OCI-LY1 (cell line): Measurements from ENCODE around the gene GBA2.

ENCODE experiments used
- H2AFZ ChIP-seq: fragments of 200-600 bp; sonication (generic), shearing (Covaris generic); 2 replicates; pipeline ENCODE4 v1.6.0; 2014; ENCODE audit warnings: antibody characterized with exemption, mild to moderate bottlenecking, low read length
- H3F3A ChIP-seq: fragments of 200-600 bp; sonication (generic), shearing (Covaris generic); 2 replicates; pipeline ENCODE4 v1.6.0; 2014; ENCODE audit warnings: mild to moderate bottlenecking, antibody characterized with exemption, low read length, moderate library complexity; ENCODE audit not compliant: insufficient read depth
- H3K27ac ChIP-seq: fragments of 200-600 bp; sonication (generic); 2 replicates; pipeline ENCODE4 v1.5.1; 2014; ENCODE audit warnings: low read length, mixed run types, mild to moderate bottlenecking, low read depth; ENCODE audit not compliant: poor library complexity, severe bottlenecking
- H3K27me3 ChIP-seq: fragments of 200-600 bp; sonication (generic); 2 replicates; pipeline ENCODE4 v1.6.0; 2014; ENCODE audit warnings: antibody characterized with exemption, mild to moderate bottlenecking, low read length, moderate library complexity; ENCODE audit not compliant: insufficient read depth
- H3K36me3 ChIP-seq: fragments of 200-600 bp; sonication (generic); 2 replicates; pipeline ENCODE4 v1.6.1; 2014; ENCODE audit warnings: mild to moderate bottlenecking, antibody characterized with exemption, low read length, moderate library complexity, mixed read lengths; ENCODE audit not compliant: insufficient read depth
- H3K4me1 ChIP-seq: fragments of 200-600 bp; sonication (generic); 2 replicates; pipeline ENCODE4 v1.5.1; 2014; ENCODE audit warnings: mild to moderate bottlenecking, low read length, moderate library complexity; ENCODE audit not compliant: insufficient read depth, severe bottlenecking
- H3K4me2 ChIP-seq: fragments of 200-600 bp; sonication (generic), shearing (Covaris generic); 2 replicates; pipeline ENCODE4 v1.6.1; 2014; ENCODE audit warnings: low read length
- H3K4me3 ChIP-seq: fragments of 200-600 bp; sonication (generic); 2 replicates; pipeline ENCODE4 v1.5.1; 2014; ENCODE audit warnings: low read length, low read depth, mild to moderate bottlenecking, mixed read lengths; ENCODE audit not compliant: poor library complexity, severe bottlenecking
- H3K79me2 ChIP-seq: fragments of 200-600 bp; shearing (Covaris generic); 2 replicates; pipeline ENCODE4 v1.6.1; 2016; ENCODE audit warnings: mixed run types, low read length, mixed read lengths; ENCODE audit not compliant: insufficient read depth
- H3K9ac ChIP-seq: fragments of 200-600 bp; sonication (generic), shearing (Covaris generic); 2 replicates; pipeline ENCODE4 v1.6.1; 2014; ENCODE audit warnings: mild to moderate bottlenecking, low read length, mixed read lengths
- H3K9me2 ChIP-seq: fragments of 200-600 bp; sonication (generic), shearing (Covaris generic); 2 replicates; pipeline ENCODE4 v1.6.1; 2014; ENCODE audit warnings: low read depth, mild to moderate bottlenecking, low read length, mixed read lengths
- H3K9me3 ChIP-seq: fragments of 200-600 bp; shearing (Covaris generic); 2 replicates; pipeline ENCODE4 v1.6.1; 2014; ENCODE audit warnings: low read length, mixed read lengths
- H4K20me1 ChIP-seq: fragments of 200-600 bp; sonication (generic), shearing (Covaris generic); 2 replicates; pipeline ENCODE4 v1.6.0; 2016; ENCODE audit warnings: mild to moderate bottlenecking, low read length; ENCODE audit not compliant: insufficient read depth
- EZH2 ChIP-seq: fragments of 200-600 bp; sonication (generic), shearing (Covaris generic); IDR thresholded peaks from 2 replicates; pipeline ENCODE4 v1.8.0; 2017; ENCODE audit warnings: borderline replicate concordance, mixed run types, mild to moderate bottlenecking, antibody characterized with exemption, low read length, moderate library complexity, mixed read lengths
- TF ChIP-seq, protein P1 (sequence below): fragments of 200-600 bp; sonication (generic), shearing (Covaris generic); IDR thresholded peaks from 2 replicates; pipeline ENCODE4 v1.5.1; 2017; ENCODE audit warnings: mild to moderate bottlenecking, antibody characterized with exemption, low read length, moderate library complexity, mixed read lengths

Gene GBA2

DNA sequence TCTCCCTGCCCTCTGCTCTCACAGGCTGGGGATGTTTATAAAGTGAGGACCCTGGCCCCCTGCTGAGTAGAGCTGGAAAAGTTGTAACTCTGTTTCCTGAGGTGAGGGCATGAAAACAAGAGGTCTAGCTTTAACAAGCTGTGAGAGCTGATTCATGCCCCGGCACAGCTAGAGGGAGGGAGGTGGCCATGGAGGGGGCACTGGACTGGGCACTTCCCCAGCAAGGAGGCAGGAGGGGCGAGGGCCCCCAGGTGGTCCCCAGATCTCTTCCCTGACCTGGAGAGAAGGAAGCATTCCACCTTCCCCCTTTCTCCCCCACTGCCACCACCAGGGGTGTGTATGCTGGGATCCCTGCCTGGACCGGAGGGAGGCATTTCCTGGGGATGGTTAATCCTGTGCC lies 5.2 kb upstream of the GBA2 start, which contains the start of gene MSMP:
Gene MSMP (minus strand): TSS at position 13 of the 400 bp plus-strand sequence. CDS start 147 bp downstream, outside the sequence.
- Histone ChIP-seq H3K4me2 (no peak within 1 kb of the TSS), H3K79me2 (no peaks in the 10 kb centered on the region), H4K20me1 (no peaks in the 10 kb centered on the region), H3K27me3 (no peaks in the 10 kb centered on the region), H3K36me3 (peaks cover 24% of the 10 kb centered on the region; the same call in 1 of the 2 replicates), H3K9me3 (no peaks in the 10 kb centered on the region), H3K27ac (no peak within 1 kb of the TSS), H3K4me3 (no peak within 1 kb of the TSS), H2AFZ (no peak within 1 kb of the TSS), H3K9me2 (no peaks in the 10 kb centered on the region), H3K4me1 (peaks cover 39% of the 10 kb centered on the region), H3F3A (no peaks in the 10 kb centered on the region), H3K9ac (no peak within 1 kb of the TSS)
- TF ChIP-seq, protein P1, sequence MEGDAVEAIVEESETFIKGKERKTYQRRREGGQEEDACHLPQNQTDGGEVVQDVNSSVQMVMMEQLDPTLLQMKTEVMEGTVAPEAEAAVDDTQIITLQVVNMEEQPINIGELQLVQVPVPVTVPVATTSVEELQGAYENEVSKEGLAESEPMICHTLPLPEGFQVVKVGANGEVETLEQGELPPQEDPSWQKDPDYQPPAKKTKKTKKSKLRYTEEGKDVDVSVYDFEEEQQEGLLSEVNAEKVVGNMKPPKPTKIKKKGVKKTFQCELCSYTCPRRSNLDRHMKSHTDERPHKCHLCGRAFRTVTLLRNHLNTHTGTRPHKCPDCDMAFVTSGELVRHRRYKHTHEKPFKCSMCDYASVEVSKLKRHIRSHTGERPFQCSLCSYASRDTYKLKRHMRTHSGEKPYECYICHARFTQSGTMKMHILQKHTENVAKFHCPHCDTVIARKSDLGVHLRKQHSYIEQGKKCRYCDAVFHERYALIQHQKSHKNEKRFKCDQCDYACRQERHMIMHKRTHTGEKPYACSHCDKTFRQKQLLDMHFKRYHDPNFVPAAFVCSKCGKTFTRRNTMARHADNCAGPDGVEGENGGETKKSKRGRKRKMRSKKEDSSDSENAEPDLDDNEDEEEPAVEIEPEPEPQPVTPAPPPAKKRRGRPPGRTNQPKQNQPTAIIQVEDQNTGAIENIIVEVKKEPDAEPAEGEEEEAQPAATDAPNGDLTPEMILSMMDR = no peak
- no peak for TF ChIP-seq EZH2

GRCh38 chr9:35753466-35753865 lies 4.4 kb upstream of the GBA2 start:
- no peaks in the 10 kb centered on the region for H3K9me3 ChIP-seq
- no peaks in the 10 kb centered on the region for H4K20me1 ChIP-seq
- peaks cover 24% of the 10 kb centered on the region; the same call in 1 of the 2 replicates for H3K36me3 ChIP-seq
- H3K9me2 ChIP-seq = no peaks in the 10 kb centered on the region
- peaks cover 1% of the 10 kb centered on the region for H3K79me2 ChIP-seq
- peaks cover 32% of the 10 kb centered on the region for H3K4me1 ChIP-seq
- H2AFZ ChIP-seq = no peak overlapping the region
- TF ChIP-seq EZH2 = no peak
- TF ChIP-seq, protein P1 = no peak
- H3K27ac ChIP-seq = no peak overlapping the region
- no peak overlapping the region for H3K4me3 ChIP-seq
- no peak overlapping the region for H3K4me2 ChIP-seq
- no peak overlapping the region for H3K9ac ChIP-seq
- H3K27me3 ChIP-seq = no peaks in the 10 kb centered on the region
- no peaks in the 10 kb centered on the region for H3F3A ChIP-seq

DNA sequence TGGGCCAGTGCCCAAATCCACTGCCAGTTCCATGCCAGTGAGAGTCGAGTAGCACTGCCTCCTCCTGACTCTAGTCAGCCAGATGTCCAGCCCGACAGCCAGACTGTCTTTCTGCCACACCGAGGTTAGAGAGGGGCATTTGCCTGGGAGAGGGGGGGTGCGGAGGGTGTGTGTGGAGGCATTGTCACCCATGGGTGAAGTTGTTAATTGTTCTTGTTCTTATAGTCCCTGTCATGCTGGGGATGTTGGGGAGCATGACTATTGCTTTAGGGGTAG lies 1.2 kb upstream of the GBA2 start:
- Histone ChIP-seq H2AFZ (no peak overlapping the region), H3K4me1 (peaks cover 36% of the 10 kb centered on the region), H4K20me1 (no peaks in the 10 kb centered on the region)

More for the DNA sequence above, 1.2 kb upstream of the GBA2 start:
- peaks cover 24% of the 10 kb centered on the region; the same call in 1 of the 2 replicates for H3K36me3 ChIP-seq
- peak overlapping the region; percentile 76 for H3K4me3 ChIP-seq
- no peaks in the 10 kb centered on the region for H3K9me2 ChIP-seq
- peak overlapping the region; percentile 53 for H3K27ac ChIP-seq
- peak overlapping the region; percentile 75 for H3K9ac ChIP-seq
- peak overlapping the region; percentile 79 for H3K4me2 ChIP-seq
- peaks cover 29% of the 10 kb centered on the region for H3K79me2 ChIP-seq
- H3K9me3 ChIP-seq = no peaks in the 10 kb centered on the region
- TF ChIP-seq, protein P1 = no peak
- no peak for TF ChIP-seq EZH2
- H3F3A ChIP-seq = no peaks in the 10 kb centered on the region
- H3K27me3 ChIP-seq = no peaks in the 10 kb centered on the region
